ENCODE results near the gene TLN1.
A peak's percentile ranks its signal among the peaks of the same experiment; 100 is the strongest.

Gene TLN1

GRCh38 chr9:35727676-35728040, 4.3 kb downstream of the TLN1 start:
- no peak for DNase-seq

- DNase-seq, result peak; percentile 36
Observed at GRCh38 chr9:35726931-35727330, 5.1 kb downstream of the TLN1 start.

GRCh38 chr9:35725362-35725761, 6.6 kb downstream of the TLN1 start:
- no peak for DNase-seq

- no peak for DNase-seq
Observed at GRCh38 chr9:35723908-35724307, 8.1 kb downstream of the TLN1 start.

DNA sequence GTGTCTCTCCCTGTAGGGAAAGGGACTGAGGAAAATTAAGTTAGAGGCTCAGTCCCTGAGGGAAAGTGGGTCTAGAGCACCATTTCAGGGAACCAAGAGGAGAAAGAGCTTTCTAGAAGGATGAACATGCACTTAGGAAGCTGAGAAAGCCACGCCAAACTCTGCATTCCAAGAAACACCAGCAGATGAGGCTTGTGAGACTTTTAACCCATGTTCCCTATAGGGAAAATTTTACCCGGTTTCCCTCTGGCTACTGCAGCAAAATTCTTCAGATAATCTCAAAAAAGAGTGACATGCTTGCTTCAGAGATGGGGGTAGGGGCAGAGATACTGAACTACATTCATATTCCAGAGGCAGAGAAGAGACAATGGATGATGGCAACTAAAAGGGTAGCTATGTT, 8.6 kb downstream of the TLN1 start:
- no peak for DNase-seq

DNA sequence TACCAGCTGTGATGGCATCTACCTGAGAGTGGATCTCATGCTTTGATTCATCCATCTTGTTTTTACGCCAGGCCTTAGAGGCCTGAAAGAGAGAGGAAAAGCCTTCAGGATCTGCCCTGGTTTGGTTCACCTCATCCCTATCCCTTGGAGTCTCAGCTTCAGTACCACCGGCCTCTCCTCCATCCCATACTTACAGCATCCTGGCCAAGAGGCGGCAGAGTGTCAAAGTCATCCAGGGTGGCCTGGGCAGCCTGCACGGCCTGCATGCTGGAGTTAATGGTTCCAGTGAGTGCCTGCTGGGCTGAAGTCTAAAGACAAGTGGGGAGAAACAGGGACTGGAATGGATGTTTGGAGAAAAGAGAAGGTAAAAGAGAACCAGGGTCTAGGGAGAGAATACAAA, 12.4 kb downstream of the TLN1 start:
- DNase-seq, result no peak

GRCh38 chr9:35718721-35719511, 13.1 kb downstream of the TLN1 start:
- DNase-seq, result no peak

DNA sequence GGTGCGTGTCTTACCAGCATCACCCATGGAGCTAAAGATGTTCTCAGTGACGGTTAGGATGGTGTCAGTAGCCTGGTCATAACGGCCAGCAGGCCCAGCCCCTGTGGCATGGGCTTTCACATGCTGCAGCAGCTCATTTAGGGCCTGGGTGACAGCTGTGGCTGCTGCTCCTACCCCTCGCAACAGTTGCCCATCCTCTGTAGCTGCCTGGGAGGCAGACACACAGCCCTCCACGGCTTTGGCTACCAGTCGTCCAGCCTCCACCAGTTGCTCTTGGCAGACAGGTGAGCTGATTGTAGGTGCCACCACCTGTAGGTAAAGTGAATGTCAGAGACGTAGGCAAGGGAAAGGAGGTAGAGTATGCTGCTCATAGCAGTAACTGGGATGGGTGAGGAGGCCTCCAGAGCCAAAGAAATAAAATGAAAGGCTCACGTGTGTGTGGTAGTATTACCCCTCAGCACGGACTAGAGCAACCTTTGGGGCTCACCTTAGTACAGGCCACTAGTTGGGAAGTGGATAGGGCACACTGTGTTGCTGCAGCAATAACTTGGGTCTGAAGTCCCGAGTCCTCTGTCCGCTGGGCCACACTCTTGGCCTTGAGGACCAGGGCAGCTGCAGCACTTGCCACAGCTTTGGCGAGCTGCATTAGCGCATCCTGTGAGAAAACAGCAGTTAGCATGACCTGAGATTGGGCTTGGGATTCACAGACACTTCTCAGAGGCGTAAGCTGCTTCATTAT, 14.7 kb downstream of the TLN1 start:
- DNase-seq, result no peak

DNA sequence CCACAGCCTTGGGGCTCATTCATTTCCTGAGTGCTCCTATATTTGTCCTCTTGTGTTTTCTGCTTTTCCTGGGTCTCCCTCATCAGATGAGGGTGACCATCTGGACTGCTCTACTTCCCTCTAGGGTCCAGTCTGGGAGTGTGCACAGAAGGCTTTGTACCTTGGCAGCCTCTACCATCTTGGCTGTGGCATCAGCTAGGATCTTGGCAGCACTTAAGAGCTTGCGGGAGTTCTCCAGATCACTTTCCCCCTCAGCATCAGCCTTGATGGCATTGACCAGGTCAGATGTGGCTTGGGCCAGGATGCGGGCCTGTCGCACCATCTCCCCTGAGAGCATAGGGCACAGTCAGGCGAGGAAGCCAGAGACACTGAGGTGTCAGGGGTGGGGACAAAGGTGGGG, 15.8 kb downstream of the TLN1 start:
- DNase-seq, result no peak

- DNase-seq, result no peak
Observed at GRCh38 chr9:35714579-35715252, 17.3 kb downstream of the TLN1 start.

- DNase-seq, result no peak
Observed at GRCh38 chr9:35714123-35714522, 17.9 kb downstream of the TLN1 start.

DNA sequence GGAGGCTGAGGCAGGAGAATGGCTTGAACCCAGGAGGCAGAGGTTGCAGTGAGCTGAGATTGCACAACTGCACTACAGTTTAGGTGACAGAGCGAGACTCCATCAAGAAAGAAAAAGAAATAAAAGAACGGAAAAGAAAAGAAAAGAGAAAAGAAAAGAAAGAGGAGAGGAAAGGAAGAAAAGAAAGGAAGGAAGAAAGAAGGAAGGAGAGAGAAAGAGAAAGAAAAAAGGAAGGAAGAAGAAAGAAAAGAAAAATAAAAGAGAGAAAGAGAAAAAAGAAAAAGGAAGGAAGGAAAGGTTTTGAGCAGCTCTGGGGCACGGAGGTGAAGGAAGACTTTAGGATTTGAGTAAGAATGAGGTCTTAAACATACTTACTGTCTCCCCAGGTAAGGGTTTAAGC, 18.4 kb downstream of the TLN1 start:
- DNase-seq, result no peak

- DNase-seq, result no peak
Observed at GRCh38 chr9:35712762-35713400, 19.1 kb downstream of the TLN1 start.

GRCh38 chr9:35711501-35712428, 20.2 kb downstream of the TLN1 start:
- DNase-seq, result no peak

DNA sequence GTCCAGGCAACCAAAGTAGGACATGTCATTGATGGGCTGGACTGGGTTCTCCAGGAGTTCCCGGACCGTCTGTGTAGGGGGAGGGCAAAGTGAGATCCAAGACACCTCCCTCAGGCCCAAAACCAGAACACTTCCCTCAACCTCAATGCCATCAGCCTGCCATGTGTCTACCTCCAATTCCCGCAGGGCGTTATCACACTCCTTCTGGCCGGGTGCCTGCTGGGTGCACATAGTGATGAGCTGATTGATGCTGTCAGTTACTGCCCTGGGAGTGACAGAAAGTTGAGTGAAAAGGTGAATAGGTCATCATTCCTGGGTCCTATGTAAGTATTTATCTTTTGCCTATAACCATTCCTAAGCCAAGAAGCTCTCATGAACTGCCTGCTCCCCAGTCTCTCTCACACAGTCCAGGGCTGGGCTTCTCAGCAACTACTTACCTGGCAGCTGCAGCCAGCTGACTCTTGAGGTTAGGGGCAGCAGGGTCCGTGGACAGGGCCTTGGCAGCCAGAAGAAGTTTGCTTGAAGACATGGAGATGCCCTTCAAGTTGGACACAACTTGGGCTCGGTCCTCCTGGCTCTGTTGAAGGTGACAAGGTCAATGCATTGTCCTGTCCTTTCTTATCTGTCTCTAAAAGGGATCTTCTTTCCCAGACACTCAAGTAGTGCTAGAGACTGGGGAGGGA, 21.0 kb downstream of the TLN1 start:
- DNase-seq, result no peak

GRCh38 chr9:35708146-35708545, 23.8 kb downstream of the TLN1 start:
- DNase-seq, result no peak

DNA sequence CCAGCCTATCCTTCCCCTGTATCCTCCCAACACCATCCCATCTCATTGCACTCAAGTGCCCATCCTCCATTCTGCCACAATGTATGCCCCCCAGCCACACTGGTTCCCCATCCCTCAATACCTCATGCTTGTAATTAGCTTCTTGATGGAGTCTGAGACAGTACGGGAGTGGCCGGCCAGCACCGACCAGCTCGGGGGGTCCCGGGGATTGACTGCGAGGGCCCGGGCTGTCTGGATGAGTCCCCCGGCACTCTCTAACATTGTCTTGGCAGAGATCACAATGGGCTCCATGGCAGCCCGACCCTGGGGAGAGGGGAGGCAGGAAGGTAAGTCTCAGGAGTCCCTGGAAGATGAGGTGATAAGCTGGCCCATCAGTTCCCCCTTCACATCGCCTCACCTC, 25.0 kb downstream of the TLN1 start:
- no peak for DNase-seq

GRCh38 chr9:35705836-35706430, 26.1 kb downstream of the TLN1 start:
- no peak for DNase-seq

- DNase-seq, result no peak
Observed at GRCh38 chr9:35705372-35705771, 26.6 kb downstream of the TLN1 start.

DNA sequence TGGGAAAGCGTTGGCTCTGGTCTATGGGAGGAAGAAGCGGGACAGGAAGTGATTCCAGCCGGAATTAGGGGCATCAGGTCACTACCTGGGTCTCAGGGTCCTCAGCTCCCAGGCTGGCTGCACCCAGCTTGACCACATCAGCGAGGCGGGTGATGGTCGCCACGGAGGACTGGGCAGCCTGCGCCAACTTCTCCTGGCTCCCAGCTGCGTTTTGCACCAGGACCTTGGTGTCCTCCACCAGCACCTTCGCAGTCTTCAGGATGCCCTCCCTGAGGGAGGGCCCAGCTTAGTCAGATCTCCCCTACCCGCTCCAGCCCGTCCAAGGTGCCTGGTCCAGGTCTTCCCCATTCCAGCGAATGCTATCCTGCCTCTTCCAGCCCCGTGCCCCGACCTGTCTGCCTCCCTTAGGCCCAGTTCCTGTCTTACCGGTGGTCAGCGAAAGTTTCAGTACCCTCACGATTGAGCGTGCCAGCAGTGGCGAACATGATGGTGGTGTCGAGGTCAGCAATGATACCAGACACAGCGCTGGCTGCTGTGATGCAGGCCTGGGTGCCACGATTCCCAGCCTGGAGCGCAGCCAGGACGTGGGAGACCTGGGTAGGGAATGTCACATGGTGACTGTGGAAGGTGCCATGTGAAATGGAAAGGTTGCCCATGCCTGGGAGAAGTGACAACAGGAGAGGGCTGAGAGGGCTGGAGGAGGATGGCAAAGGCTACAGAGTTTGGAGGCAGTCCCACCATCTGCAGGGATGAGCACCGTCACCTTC, 27.9 kb downstream of the TLN1 start:
- no peak for DNase-seq

DNA sequence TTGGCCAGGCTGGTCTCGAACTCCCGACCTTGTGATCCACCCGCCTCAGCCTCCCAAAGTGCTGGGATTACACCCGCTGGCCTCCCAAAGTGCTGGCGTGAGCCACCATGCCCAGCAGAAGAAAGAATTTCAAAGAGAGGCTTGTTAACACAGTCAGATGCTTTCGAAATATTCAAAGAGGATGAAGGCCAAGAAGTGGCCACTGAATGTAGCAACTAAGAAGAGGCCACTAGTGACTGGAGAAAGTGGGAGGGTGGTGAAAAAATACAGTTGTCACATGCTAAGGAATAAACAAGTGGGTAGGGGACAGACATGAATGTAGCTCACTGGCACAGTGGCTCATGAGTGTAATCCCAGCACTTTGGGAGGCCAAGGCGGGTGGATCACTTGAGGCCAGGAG, 29.3 kb downstream of the TLN1 start:
- DNase-seq, result no peak

Measured in CD4-positive, alpha-beta T cell treated with Interleukin-21 for 1 hour (primary cell).